ENCODE results near the gene CMBL.
A peak's percentile ranks its signal among the peaks of the same experiment; 100 is the strongest.
"Not testable (repeated sequence)": the region's sequence is repeated elsewhere in the genome, so short reads cannot be mapped to it uniquely, and the experiment has no call there.

The CMBL gene

DNA sequence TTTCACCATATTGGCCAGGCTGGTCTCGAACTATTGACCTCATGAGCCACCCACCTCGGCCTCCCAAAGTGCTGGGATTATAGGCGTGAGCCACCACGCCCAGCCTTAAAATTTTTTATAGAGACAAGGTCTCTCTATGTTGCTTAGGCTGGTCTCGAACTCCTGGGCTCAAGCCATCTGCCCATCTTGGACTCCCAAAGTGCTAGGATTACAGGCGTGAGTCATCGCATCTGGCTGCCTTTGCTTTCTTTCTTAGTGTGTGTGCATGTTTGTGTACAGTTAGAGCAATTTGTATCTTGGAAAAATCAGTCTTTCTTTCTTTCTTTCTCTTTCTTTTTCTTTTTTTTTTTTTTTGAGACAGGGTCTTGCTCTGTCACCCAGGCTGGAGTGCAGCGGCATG, 22.3 kb downstream of the CMBL start:
- DNase-seq (ENCODE audit: low read depth): peak; percentile 50

DNA sequence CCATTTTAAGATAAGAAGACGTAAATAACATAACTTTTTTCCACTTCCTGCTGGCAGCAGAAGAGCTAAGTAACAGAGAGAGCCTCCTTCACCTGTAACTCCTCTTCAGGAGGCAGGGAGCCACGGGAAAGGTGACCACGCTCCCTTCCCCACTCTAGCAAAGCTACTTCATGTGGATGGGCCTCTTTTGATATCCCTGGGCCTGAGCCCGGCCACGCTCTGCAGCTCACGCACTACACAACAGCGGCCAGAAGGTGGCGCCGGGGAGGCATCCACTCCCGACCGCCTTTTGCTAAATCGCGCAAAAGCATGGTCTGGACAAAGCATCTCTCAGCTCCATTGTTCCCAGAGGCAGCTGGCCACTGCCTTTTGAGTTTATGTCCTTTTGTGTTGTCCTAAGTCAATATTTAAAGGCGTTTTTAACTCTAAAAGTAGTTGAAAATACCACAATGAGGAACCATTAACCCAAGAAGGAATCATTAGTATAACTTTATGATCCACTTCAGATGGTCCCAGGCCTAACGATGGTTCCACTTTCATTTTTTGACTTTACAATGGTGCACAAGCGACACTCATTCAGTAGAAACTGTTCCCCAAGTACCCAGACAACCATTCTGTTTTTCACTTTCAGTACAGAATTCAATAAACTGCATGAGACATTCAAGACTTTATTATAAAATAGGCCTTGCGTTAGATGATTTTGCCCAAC, 23.6 kb downstream of the CMBL start:
- DNase-seq (ENCODE audit: low read depth): peak; percentile 58

DNA sequence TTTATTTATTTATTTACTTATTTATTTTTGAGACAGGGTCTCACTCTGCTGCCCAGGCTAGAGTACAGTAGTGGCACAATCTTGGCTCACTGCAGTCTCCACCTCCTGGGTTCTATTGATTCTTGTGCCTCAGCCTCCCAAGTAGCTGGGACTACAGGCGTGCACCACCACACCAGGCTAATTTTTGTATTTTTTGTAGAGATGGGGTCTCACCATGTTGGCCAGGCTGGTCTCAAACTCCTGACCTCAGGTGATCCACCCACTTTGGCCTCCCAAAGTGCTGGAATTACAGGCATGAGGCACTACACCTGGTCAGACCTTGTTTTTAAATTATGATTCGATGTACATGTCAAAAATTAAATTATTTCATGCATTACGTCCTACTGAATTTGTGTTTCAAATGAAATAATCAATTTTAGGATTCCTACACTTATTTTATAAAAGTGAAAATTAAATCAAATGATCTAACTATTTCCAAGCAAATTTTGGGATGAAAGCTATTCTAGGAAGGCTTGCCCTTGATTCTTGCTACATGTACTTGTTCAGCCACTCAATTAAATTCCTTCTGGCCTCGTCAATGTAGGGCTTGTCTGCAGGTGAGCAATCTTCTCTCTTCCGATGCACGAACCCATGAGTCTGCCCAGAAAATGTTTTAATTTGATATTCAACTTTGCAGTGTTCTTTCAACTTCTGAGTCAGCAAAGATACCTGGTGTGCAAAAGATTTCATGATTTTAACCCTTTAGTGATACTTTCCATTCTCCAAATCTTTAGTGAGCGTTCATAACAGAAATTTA, 27.6 kb downstream of the CMBL start:
- DNase-seq (ENCODE audit: low read depth): no peak

DNA sequence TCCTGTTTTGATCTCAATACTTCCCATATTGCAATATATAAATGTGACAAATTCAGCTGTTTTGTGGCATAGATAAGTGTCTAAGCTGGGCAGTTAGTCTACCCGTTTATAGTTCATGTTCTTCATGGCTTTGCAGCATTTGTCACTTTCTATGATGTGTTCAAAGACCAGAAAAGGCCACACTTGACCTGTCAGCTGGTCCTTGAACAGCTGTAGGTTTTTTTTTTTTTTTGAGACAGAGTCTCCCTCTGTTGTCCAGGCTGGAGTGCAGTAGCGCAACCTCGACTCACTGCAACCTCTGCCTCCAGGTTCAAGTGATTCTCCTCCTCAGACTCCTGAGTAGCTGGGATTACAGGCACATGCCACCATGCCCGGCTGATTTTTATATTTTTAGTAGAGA, 28.4 kb downstream of the CMBL start:
- DNase-seq (ENCODE audit: low read depth): no peak

DNA sequence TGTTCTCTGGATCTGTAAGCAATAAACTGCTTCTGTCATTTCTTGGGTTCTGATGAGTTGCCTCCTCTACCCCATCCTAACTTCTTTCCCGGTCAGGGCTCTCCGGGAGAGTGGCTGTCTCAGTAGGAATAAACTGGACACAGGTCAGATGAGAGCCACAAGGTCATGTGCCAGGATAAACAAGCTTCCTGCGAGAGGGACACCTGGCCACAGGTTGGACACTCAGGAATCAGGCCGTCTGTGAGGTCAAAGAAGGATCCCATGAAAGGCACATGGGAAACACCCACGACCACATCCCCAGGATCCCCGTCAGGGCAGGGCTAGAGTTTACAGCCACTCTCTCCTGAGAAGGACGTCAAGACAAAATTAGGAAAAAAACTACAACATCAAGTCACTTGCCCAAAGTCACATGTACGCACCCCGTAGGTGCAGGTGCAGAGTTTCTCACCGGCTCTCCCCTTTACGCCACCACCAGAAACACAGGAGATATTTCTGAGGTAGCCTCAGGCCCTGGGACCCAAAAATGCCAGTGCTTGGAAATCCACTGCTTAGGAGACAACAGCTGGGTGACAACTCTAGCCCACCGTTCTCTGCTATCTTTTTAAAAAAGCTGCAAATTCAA, 28.9 kb downstream of the CMBL start:
- no peak for DNase-seq (ENCODE audit: low read depth)

DNA sequence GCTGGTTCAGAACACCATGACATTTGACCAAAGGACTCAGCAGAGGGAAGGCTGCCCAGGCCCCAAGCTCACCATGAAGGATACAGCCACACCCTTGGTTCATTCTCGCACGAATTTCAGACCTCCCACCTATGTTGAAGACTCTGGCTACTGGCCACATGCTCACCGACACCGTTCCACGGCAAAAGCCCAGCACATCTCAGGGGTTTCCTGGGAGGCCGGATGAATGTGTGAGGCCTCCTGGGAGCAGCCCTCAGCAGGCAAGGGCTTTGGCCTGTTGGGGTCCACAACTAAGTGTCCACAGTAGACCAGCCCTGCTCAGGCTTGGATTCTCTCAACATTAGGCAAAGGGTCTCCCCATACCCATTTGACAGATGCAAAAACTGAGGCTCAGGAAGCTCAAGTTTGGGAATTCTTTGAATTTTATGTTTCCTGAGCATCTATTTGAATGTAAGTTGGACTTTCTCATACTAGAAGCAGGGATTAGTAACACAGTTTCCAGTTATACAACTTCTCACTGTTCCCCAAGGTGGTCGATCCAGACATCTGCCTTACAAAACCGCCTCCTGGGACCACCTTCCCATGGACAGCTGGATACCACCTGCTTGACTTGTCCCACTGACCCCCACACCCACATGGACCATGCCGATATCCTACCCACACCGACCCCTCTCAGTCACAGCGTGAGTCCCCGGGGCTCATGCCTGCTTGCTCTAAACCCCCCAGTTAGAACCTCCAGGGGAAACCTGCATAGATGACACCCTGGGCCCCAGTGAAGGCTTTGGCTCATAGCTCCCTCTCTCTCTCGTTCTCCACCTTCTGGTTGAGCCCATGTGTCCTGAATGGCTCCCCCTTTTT, 29.7 kb downstream of the CMBL start:
- no peak for DNase-seq (ENCODE audit: low read depth)

DNA sequence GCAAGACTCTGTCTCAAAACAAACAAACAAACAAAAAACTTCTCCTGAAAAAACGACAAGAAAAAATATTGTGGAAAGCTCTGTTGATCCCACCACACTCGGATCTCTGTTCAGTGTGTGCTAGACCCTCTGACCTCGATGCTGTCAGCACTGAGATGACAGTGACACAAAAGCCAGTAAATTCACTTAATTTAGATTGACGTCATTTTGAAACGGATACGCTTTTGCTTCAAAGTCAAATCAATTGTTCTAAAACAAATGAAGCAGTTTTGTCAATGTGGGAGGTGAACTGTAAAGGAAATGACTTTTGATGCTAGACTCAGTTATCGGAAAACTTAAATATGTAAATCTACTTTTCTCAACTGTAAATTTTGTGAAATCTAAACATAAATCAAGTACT, 31.0 kb downstream of the CMBL start:
- no peak for DNase-seq (ENCODE audit: low read depth)

DNA sequence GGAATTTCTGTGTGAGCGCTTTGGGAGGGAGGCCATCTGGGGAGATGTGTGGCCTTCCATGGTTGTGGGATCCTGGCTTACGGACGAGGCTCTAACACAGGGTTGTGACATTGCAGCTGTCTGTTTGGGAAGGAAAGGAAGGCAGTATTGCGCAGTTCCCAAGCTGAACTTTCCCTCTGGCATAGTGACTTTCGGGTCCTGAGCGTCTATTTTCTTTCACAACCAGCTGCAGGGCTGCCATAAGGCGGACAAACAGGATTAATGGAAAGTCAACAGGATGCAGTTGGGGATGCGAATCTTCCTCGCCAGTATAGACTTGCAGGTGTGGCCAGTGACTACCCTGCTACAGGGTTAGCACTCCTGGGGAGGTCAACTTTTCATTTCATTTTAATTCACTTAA, 31.7 kb downstream of the CMBL start:
- no peak for DNase-seq (ENCODE audit: low read depth)

DNA sequence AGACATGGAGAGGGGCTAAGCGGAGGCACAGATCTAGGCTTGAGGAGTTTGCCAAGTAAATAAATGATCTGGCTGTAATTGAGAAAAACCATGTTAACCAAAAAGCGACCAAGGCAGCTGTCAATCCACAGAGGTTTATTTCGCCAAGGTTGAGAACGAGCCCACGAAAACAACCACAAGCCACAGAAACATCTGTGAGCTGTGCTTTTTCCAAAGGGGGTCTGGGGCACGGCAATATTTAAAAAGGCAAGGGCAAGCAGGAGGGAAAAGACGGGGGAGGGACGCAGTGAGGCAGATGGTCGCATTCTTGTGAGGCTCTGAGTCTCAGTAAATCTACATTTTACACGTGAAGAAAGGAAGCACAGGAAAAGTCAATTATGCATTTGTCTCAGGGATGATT, 32.2 kb downstream of the CMBL start:
- no peak for DNase-seq (ENCODE audit: low read depth)

DNA sequence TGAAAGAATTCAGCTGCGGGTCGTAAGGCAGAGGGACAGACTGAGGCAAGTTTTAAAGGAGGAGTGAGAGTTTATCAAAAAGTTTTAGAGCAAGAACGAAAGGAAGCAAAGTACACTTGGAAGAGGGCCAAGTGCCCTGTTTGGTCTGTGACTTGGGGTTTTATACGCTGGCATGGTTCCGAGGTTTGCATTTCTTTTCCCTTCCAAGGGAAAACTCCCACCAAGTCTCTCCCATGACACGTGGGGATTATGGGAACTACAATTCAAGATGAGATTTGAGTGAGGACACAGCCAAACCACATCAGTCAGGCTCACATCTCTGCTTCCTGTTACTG, 34.9 kb downstream of the CMBL start:
- not testable (repeated sequence) for DNase-seq (ENCODE audit: low read depth)

DNA sequence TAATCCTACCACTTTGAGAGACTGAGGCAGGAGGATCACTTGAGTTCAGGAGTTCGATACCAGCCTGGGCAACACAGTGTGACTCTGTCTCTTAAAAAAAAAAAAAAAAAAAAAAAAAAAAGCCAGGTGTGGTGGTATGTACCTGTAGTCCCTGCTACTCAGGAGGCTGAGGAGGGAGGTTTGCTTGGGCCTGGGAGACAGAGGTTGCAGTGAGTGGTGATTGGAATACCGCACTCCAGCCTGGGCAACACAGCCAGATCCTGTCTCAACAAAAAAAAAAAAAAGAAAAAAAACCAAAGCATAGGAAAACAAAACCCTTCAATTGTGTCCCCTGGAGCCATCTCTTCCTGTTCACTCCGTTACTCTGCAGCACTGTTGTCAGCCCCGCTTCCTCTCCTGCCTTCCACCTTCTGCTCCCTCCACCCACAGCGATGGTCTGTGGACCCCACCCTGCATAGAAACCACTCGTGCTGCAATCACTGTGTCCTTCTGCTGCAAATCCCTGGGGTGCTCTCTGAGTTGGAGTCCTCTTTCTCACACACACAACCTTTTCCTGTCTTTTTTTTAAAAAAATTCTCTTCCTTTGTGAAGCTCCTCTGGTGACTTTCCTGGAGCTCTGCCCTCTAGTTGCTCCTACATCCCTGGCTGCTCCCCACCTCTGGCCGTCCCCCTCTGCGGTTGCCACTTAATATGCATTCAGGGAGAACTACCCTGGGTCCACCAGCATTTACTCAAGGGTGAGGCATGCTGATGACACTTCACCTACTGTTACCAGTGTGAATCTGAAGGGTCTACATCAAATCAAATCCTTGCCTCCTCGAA, 35.4 kb downstream of the CMBL start:
- no peak for DNase-seq (ENCODE audit: low read depth)

DNA sequence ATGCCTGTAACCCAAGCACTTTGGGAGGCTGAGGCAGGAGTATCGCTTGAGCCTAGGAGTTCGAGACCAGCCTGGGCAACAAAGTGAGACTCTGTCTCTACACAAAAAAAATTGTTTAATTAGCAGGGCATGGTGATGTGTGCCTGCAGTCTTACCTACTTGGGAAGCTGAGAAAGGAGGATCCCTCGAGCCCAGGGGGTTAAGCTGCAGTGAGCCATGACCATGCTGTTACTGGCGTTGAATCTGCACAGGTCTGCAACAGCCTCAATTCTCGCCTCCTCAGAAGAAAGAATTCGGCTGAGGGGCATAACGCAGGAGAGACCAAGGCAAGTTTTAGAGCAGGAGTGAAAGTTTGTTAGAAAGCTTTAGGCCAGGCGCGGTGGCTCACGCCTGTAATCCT, 39.6 kb downstream of the CMBL start:
- peak; percentile 22 for DNase-seq (ENCODE audit: low read depth)

DNA sequence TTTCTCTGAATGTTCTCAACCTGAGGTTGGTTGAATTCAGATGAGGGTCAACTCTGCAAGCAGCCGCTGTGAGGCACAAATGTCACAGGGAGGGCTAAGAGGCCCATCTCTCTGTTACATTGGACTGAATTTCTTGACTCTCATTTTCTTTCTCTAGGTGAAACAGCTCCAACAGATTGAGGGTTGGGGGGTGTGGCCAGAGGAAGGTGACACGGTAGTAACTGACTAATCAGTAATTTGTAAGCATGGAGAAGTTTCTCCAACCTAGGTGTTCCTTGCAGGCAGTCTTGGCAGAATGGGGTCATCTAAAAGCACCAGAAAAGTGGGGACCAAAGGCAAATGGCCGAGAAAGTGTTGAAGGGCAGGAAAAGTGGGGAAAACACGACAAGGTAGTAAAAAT, 40.9 kb downstream of the CMBL start:
- DNase-seq (ENCODE audit: low read depth): no peak

DNA sequence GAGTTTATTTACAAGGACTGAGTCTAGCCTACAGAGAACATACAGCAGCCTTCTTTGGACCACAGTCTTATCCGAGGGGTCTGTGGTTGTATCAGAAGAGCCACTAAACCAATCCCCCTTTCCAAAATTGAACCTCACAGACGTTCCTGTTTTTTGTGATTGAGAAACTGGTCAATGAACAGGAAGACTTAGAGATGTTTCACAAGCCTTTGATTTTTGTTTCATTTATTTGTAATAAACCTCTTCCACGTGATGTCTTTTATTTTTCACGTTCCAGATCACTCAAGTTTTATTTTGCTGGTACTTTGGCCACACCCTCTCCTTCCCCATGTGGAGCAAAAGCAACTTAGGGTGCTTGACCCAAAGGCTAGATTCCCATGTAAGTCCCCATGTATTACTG, 41.6 kb downstream of the CMBL start:
- no peak for DNase-seq (ENCODE audit: low read depth)

DNA sequence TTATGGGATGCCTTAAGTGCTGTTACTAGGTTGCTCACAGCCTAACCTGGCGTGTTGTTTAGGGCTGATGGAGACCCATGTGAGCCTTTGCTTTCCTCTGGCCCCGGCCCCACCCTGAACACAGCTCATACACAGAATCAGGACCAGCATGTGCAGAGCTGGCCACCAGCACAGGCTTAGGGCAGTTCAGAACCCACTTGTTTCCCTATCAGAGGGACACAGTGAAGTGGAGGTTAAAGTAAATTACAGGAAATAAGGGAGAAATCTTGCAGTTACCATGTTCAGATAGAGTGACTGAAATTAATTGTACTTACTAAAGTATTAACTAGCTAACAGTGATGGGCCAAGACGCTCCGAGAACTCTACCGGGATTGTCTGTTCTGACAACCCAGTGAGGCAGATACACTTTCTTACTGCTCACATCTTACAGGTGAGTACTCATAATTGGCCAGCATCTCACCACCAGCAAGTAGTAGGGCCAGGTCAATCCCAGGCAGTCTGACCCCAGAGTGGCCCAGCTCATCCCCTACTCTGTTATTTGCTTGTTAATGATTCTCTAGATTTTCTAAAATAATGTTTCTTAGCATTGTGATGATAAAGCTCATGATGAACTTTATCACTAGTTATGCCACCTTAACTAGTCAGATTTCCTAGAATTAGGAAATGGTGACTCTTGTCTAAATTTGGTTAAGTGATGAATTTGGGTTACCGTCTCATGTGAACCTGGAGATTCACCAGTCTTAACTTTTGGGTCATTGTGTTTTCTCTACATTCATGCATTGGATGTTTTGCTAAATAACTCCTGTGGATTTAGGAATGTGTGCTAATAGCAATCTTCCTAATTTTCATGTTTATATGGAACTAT, 42.2 kb downstream of the CMBL start:
- DNase-seq (ENCODE audit: low read depth): no peak

DNA sequence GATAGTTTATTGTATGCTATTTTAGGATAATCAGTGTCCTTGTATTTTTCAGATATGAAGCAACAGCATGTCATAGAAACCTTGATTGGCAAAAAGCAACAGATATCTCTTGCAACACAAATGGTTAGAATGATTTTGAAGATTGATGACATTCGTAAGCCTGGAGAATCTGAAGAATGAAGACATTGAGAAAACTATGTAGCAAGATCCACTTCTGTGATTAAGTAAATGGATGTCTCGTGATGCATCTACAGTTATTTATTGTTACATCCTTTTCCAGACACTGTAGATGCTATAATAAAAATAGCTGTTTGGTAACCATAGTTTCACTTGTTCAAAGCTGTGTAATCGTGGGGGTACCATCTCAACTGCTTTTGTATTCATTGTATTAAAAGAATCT, 43.1 kb downstream of the CMBL start:
- DNase-seq (ENCODE audit: low read depth): peak; percentile 96

DNA sequence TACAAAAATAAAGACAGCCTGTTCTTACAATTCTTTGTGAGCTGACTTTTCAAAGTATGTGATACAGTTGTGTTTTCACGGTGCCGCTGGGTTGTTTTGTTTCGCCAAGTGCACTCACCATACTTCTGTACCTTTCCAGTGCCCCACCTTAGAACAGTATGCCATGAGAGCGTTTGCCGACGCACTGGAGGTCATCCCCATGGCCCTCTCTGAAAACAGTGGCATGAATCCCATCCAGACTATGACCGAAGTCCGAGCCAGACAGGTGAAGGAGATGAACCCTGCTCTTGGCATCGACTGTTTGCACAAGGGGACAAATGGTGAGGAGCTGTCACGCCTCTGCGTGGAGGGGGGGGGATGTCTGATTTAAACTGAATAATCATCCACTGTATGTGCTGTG, 44.7 kb downstream of the CMBL start:
- DNase-seq (ENCODE audit: low read depth): no peak

DNA sequence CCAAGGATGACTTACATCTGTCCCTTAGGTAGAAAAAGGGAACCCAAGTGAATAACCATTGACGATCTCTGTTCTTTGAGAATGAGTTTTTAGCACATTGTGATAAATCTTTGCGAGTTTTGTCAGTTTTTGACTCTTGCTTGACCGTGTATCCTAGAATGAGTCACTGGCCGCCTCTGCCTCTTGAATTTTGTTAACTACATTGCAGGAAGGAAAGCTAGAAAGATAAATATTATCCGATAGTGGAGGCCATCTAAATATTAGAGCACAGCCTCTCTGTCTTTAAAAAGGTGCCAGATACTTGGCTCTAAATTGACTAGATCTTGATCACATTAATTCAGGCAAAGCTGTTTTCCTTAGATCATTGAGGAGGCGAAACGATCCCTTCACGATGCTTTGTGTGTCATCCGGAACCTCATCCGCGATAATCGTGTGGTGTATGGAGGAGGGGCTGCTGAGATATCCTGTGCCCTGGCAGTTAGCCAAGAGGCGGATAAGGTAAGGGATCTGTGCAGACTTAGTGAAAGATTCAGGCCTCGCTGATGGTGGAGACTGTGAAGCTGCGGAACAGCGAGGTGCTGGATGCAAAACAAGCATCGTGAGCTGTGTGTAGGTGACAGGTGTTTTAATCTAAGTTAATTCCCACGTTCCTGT, 45.5 kb downstream of the CMBL start:
- DNase-seq (ENCODE audit: low read depth): peak; percentile 76

DNA sequence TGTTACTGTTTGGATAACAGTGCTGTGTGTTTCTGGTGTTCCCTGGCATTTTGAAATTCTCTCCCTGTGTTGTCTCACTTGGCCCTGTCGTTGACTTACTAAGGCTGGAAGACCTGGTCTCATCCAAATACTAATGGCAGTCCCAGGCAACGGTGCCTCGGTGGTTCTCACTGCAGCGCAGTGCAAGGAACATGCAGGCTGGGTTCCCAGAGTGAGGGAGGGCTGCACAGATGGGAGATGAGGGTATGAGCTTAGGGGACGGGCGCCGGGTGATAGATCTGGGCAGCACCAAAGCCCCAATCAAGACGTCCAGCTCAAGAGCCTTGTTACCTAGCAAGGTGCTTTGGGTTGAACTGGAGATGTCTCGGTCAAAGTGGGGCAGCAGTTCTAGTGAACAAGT, 46.6 kb downstream of the CMBL start:
- DNase-seq (ENCODE audit: low read depth): no peak

DNA sequence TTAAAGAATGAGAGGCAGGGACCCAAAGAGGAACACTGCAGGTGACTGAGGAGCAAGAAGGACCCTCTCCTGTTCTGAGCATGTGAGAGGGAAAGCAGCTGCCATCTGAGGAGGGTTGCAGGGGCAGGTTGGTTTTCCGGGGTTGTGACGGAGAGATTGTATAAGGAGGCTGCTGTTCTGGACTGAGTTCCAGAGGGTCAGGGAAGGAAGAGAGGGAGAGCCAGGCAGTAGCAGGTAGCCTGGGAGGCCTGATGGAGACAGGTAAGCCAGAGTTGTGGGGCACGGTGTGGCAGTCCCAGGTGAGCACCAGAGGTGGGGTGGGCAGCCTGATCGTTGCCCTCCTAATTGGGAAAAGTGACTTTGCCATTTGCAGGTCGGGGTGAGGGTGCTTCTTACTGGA, 47.8 kb downstream of the CMBL start:
- DNase-seq (ENCODE audit: low read depth): no peak
